Thymus (tissue), 11 donors: ENCODE measurements around the gene ENDOV. TPM values are rescaled to one million over a fixed set of nuclear protein-coding genes. Genes with fewer than 3 reads are reported as not detected.

Experiments
- DNase-seq, 9 donors: peaks; one replicate each; pipeline ENCODE4 v3.0.0-alpha.2; 2013; ENCODE audit warnings: low spot score in 9 of 9, low read depth in 6 of 9, missing footprints in 1 of 9
- H3K27ac ChIP-seq, 2 donors: one replicate each; pipeline ENCODE4 v1.5.1; 2013; ENCODE audit warnings: control low read depth in 1 of 2, low read depth in 1 of 2, low read length in 1 of 2, mild to moderate bottlenecking in 1 of 2, moderate library complexity in 1 of 2
- H3K27me3 ChIP-seq, 2 donors: one replicate each; pipeline ENCODE4 v1.5.1; 2013; ENCODE audit warnings: low read length in 1 of 2; ENCODE audit not compliant: control insufficient read depth in 2 of 2, insufficient read depth in 1 of 2
- H3K36me3 ChIP-seq, 2 donors: one replicate each; pipeline ENCODE4 v1.5.1; 2013; ENCODE audit warnings: low read length in 1 of 2, mild to moderate bottlenecking in 1 of 2, moderate library complexity in 1 of 2; ENCODE audit not compliant: control insufficient read depth in 2 of 2, insufficient read depth in 2 of 2
- H3K4me1 ChIP-seq, 2 donors: one replicate each; pipeline ENCODE4 v1.5.1; 2013; ENCODE audit warnings: low read length in 2 of 2; ENCODE audit not compliant: control insufficient read depth in 2 of 2, insufficient read depth in 2 of 2
- H3K4me3 ChIP-seq, 2 donors: one replicate each; pipeline ENCODE4 v1.5.1; 2013; ENCODE audit warnings: low read length in 2 of 2, control low read depth in 1 of 2, mild to moderate bottlenecking in 1 of 2
- H3K9me3 ChIP-seq, 2 donors: one replicate each; pipeline ENCODE4 v1.5.1; 2013; ENCODE audit warnings: low read length in 1 of 2, mild to moderate bottlenecking in 1 of 2; ENCODE audit not compliant: control insufficient read depth in 2 of 2, insufficient read depth in 1 of 2
- WGBS: extraction: QIAGEN DNeasy Blood & Tissue Kit; methylation state at CpG from one replicate; pipeline ENCODE4 v1.1.7; 2013; 5-methylcytosine and 5-hydroxymethylcytosine counted together
- polyA plus RNA-seq: library from polyadenylated mRNA; stranded (reverse); fragments of 200-250 nt; gene quantifications from one replicate; pipeline ENCODE4 v1.2.3, GENCODE V29; 2013
- total RNA-seq: library from RNA; stranded (reverse); fragments of 120-200 nt; gene quantifications from one replicate; pipeline ENCODE4 v1.2.4, GENCODE V29; 2013
- donor health status: healthy.

Gene ENDOV
- total and polyA plus RNA-seq, 2 donors = 8.3 to 20.7 TPM

GRCh38 chr17:80416940-80417293 is 1.9 kb downstream of the ENDOV start:
- H3K27ac ChIP-seq = no peak overlapping the region
- H3K36me3 ChIP-seq = peaks cover 4 to 5% of the 10 kb centered on the region in 2 donors
- H3K4me3 ChIP-seq = no peak overlapping the region
- WGBS = 97% methylated on average over 6 of the region's 6 CpGs
- no peaks in the 10 kb centered on the region for H3K9me3 ChIP-seq
- no peak for DNase-seq
- peaks cover 4 to 21% of the 10 kb centered on the region in 2 donors for H3K4me1 ChIP-seq
- peaks cover 14 to 34% of the 10 kb centered on the region in 2 donors for H3K27me3 ChIP-seq

- H3K4me1 ChIP-seq = peaks cover 4 to 21% of the 10 kb centered on the region in 2 donors
- 97% methylated on average over 11 of the region's 11 CpGs for WGBS
- no peaks in the 10 kb centered on the region for H3K9me3 ChIP-seq
- H3K4me3 ChIP-seq = no peak overlapping the region
- H3K27ac ChIP-seq = no peak overlapping the region
- DNase-seq = no peak
- peaks cover 11 to 22% of the 10 kb centered on the region in 2 donors for H3K27me3 ChIP-seq
- peaks cover 4 to 5% of the 10 kb centered on the region in 2 donors for H3K36me3 ChIP-seq
These were observed 3.6 kb downstream of the ENDOV start for GRCh38 chr17:80418589-80418988.

GRCh38 chr17:80419255-80419654 is 4.3 kb downstream of the ENDOV start:
- Histone ChIP-seq H3K27ac (no peak overlapping the region), H3K27me3 (peaks cover 4 to 16% of the 10 kb centered on the region in 2 donors), H3K4me3 (no peak overlapping the region), H3K9me3 (no peaks in the 10 kb centered on the region), H3K36me3 (peaks cover 4 to 5% of the 10 kb centered on the region in 2 donors), H3K4me1 (peaks cover 4 to 19% of the 10 kb centered on the region in 2 donors)
- no peak for DNase-seq
- 98% methylated on average over 11 of the region's 11 CpGs for WGBS

GRCh38 chr17:80421381-80422090 is 6.6 kb downstream of the ENDOV start:
- H3K4me3 ChIP-seq = no peak overlapping the region
- H3K27ac ChIP-seq = no peak overlapping the region
- no peaks in the 10 kb centered on the region for H3K9me3 ChIP-seq
- DNase-seq = no peak
- H3K27me3 ChIP-seq = no peaks in the 10 kb centered on the region
- peaks cover 4 to 5% of the 10 kb centered on the region in 2 donors for H3K36me3 ChIP-seq
- peaks cover 4 to 10% of the 10 kb centered on the region in 2 donors for H3K4me1 ChIP-seq
- 94% methylated on average over 20 of the region's 20 CpGs for WGBS

- Histone ChIP-seq H3K36me3 (peaks cover 2 to 4% of the 10 kb centered on the region in 2 donors), H3K4me1 (peaks cover 6% of the 10 kb centered on the region in 2 donors), H3K9me3 (no peaks in the 10 kb centered on the region), H3K27me3 (no peaks in the 10 kb centered on the region), H3K27ac (no peak overlapping the region), H3K4me3 (no peak overlapping the region)
- DNase-seq = no peak
- WGBS = 92% methylated on average over 18 of the region's 18 CpGs
These were observed 7.3 kb downstream of the ENDOV start for GRCh38 chr17:80422276-80422675.

- WGBS = 87% methylated on average over 20 of the region's 20 CpGs
- Histone ChIP-seq H3K27ac (no peak overlapping the region), H3K4me1 (peaks cover 6% of the 10 kb centered on the region in 2 donors), H3K36me3 (no peaks in the 10 kb centered on the region), H3K9me3 (no peaks in the 10 kb centered on the region), H3K4me3 (no peak overlapping the region), H3K27me3 (no peaks in the 10 kb centered on the region)
- no peak for DNase-seq
These were observed 8.0 kb downstream of the ENDOV start for GRCh38 chr17:80422981-80423380.

- H3K4me3 ChIP-seq = no peak overlapping the region
- no peaks in the 10 kb centered on the region for H3K36me3 ChIP-seq
- no peaks in the 10 kb centered on the region for H3K9me3 ChIP-seq
- 90% methylated on average over 13 of the region's 13 CpGs for WGBS
- H3K4me1 ChIP-seq = peaks cover 6% of the 10 kb centered on the region in 2 donors
- no peak for DNase-seq
- no peaks in the 10 kb centered on the region for H3K27me3 ChIP-seq
- no peak overlapping the region for H3K27ac ChIP-seq
These were observed 8.7 kb downstream of the ENDOV start for GRCh38 chr17:80423536-80424225.

- no peaks in the 10 kb centered on the region for H3K36me3 ChIP-seq
- DNase-seq = no peak
- no peak overlapping the region for H3K4me3 ChIP-seq
- H3K27ac ChIP-seq = no peak overlapping the region
- H3K27me3 ChIP-seq = no peaks in the 10 kb centered on the region
- peaks cover 6% of the 10 kb centered on the region in 2 donors for H3K4me1 ChIP-seq
- 20% methylated on average over 8 of the region's 8 CpGs for WGBS
- no peaks in the 10 kb centered on the region for H3K9me3 ChIP-seq
These were observed 9.3 kb downstream of the ENDOV start for GRCh38 chr17:80424261-80424660.
